Activated CD8-positive, alpha-beta T cell treated with anti-CD3 and anti-CD28 coated beads for 36 hours (primary cell): ENCODE measurements around the gene CD209. TPM values are rescaled to one million over a fixed set of nuclear protein-coding genes. Genes with fewer than 3 reads are reported as not detected.

Experiments used
- ATAC-seq: fragments of 200-7000 bp; cut with Tn5 transposase; one replicate; pipeline ENCODE4 v1.10.0; 2021; ENCODE audit warnings: mild to moderate bottlenecking, moderate library complexity
- CTCF ChIA-PET: fragments of 350-600 bp; sonication (Branson Sonifier 250); formaldehyde crosslinking; loops from one replicate; lab custom pipeline; 2021; ENCODE audit warnings: antibody characterized with exemption; lab: Charles Lee
- POLR2A ChIA-PET: fragments of 350-600 bp; sonication (Branson Sonifier 250); formaldehyde crosslinking; loops from one replicate; lab custom pipeline; 2021; ENCODE audit warnings: antibody characterized with exemption; lab: Charles Lee
- DNase-seq: peaks from one replicate; pipeline ENCODE4 v3.0.0-alpha.2; 2020
- H3K27ac Mint-ChIP-seq: one replicate; pipeline ENCODE4 v1.8.0; 2021; ENCODE audit warnings: mild to moderate bottlenecking, mixed read lengths
- H3K27me3 Mint-ChIP-seq: one replicate; pipeline ENCODE4 v1.8.0; 2021; ENCODE audit warnings: mixed read lengths
- H3K36me3 Mint-ChIP-seq: one replicate; pipeline ENCODE4 v1.8.0; 2021; ENCODE audit warnings: low read depth, mixed read lengths
- H3K4me1 Mint-ChIP-seq: one replicate; pipeline ENCODE4 v1.8.0; 2021; ENCODE audit warnings: low read depth, mixed read lengths
- H3K4me3 Mint-ChIP-seq: one replicate; pipeline ENCODE4 v1.8.0; 2021; ENCODE audit warnings: mild to moderate bottlenecking, moderate library complexity, mixed read lengths
- H3K9me3 Mint-ChIP-seq: one replicate; pipeline ENCODE4 v1.8.0; 2021; ENCODE audit warnings: mixed read lengths
- intact Hi-C: fragments of 100-400 bp; cut with micrococcal nuclease; formaldehyde crosslinking; loops from one replicate; pipeline ENCODE4 v1.10.0; 2022
- total RNA-seq, 2 experiments: library from RNA; stranded (reverse); gene quantifications; one replicate each; pipeline ENCODE4 v1.2.3, GENCODE V29; 2021
- TF ChIP-seq, protein P1 (sequence below): fragments of 200-600 bp; IDR thresholded peaks from one replicate; pipeline ENCODE4 v1.8.0; 2022; ENCODE audit warnings: antibody characterized with exemption, mild to moderate bottlenecking

CD209 gene
- total RNA-seq, 2 experiments from 2014 or later = not detected

DNA sequence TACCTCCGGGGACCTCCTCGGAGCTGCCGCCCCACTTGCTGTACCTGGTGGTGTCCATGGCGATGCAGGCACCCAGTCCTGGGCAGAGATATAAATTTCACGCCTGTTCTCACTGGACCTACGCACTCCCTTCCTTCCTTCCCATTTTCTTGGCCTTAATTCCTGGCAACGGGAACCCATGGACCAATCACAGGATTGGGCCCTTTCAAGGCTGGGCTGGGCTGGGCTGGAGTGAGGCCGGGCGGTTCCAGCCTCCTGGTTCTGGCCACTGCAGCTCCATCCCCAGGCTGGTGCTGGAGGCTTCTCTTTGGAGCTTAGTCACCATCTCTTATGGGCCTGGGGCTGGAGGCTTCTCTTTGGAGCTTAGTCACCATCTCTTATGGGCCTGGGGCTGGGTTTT, 15.3 kb downstream of the CD209 start, which contains the start of gene CLEC4G:
CLEC4G (minus strand) TSS at position 66 of the 400 bp plus-strand sequence; CDS start at position 58, 8 bp downstream.
- no peak for ATAC-seq
- H3K27ac Mint-ChIP-seq = no peak within 1 kb of the TSS
- no peaks in the 10 kb centered on the region for H3K36me3 Mint-ChIP-seq
- TF ChIP-seq, protein P1, sequence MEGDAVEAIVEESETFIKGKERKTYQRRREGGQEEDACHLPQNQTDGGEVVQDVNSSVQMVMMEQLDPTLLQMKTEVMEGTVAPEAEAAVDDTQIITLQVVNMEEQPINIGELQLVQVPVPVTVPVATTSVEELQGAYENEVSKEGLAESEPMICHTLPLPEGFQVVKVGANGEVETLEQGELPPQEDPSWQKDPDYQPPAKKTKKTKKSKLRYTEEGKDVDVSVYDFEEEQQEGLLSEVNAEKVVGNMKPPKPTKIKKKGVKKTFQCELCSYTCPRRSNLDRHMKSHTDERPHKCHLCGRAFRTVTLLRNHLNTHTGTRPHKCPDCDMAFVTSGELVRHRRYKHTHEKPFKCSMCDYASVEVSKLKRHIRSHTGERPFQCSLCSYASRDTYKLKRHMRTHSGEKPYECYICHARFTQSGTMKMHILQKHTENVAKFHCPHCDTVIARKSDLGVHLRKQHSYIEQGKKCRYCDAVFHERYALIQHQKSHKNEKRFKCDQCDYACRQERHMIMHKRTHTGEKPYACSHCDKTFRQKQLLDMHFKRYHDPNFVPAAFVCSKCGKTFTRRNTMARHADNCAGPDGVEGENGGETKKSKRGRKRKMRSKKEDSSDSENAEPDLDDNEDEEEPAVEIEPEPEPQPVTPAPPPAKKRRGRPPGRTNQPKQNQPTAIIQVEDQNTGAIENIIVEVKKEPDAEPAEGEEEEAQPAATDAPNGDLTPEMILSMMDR = no peak
- H3K4me3 Mint-ChIP-seq = no peak within 1 kb of the TSS
- CTCF ChIA-PET = no interaction called here
- DNase-seq = no peak
- peaks cover 37% of the 10 kb centered on the region for H3K27me3 Mint-ChIP-seq
- H3K9me3 Mint-ChIP-seq = no peaks in the 10 kb centered on the region
- POLR2A ChIA-PET = no interaction called here
- H3K4me1 Mint-ChIP-seq = peaks cover 8% of the 10 kb centered on the region
- intact Hi-C loops = no loop called here

DNA sequence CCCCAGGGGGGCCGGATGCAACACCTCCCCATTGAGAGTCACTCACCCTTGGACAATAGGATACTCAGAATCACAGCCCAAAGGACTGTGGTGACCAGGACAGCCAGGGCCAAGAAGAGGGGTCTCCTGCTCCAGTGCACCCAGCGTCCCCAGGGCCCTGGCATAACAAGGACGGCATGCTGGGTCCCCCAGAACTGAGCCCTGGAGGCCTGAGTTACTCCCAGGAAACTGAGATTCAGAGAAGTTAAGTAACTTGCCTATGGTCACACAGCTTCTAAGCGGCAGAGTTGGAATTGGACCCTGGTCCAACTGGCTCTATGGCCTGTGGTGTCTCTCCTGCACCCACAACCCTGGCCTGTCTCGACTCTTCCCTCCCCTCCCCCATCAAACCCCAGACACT, 15.7 kb downstream of the CD209 start:
- Mint-ChIP-seq H3K4me1 (peaks cover 8% of the 10 kb centered on the region), H3K4me3 (no peak overlapping the region), H3K36me3 (no peaks in the 10 kb centered on the region), H3K27me3 (peaks cover 39% of the 10 kb centered on the region), H3K9me3 (no peaks in the 10 kb centered on the region), H3K27ac (no peak overlapping the region)
- TF ChIP-seq, protein P1 = no peak
- ChIA-PET CTCF (no interaction called here), POLR2A (interaction anchor here (0.6 kb wide), 1 partner anchor 12 kb away, joined by 3 read pairs; no protein-coding TSS in a partner anchor)
- DNase-seq (no peak), ATAC-seq (no peak)
- intact Hi-C loops = no loop called here

DNA sequence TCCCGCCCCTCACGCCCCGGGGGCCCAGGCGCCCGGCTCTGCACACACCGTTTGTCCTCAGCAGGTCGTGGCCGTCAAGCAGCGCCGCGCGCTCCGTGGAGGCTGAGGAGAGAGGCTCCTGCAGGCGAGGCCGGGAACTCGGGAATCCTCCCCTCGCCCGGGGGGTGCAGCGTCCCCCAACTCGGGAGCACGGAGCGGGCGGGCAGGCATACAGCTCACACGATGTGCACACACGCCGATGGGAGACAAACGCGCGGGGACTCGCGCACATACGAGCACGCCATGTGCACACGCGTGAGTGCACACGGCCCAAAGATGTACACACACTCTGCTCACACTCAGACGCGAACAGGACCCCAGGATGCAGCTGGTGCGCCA, 16.1 kb downstream of the CD209 start:
- H3K36me3 Mint-ChIP-seq = no peaks in the 10 kb centered on the region
- ATAC-seq (no peak), DNase-seq (no peak)
- H3K4me3 Mint-ChIP-seq = no peak overlapping the region
- ChIA-PET POLR2A (interaction anchor here (0.6 kb wide), 1 partner anchor 11 kb away, joined by 3 read pairs; no protein-coding TSS in a partner anchor), CTCF (no interaction called here)
- no peaks in the 10 kb centered on the region for H3K9me3 Mint-ChIP-seq
- TF ChIP-seq, protein P1 = no peak
- no peak overlapping the region for H3K27ac Mint-ChIP-seq
- H3K4me1 Mint-ChIP-seq = peaks cover 8% of the 10 kb centered on the region
- intact Hi-C loops = no loop called here
- peaks cover 41% of the 10 kb centered on the region for H3K27me3 Mint-ChIP-seq

DNA sequence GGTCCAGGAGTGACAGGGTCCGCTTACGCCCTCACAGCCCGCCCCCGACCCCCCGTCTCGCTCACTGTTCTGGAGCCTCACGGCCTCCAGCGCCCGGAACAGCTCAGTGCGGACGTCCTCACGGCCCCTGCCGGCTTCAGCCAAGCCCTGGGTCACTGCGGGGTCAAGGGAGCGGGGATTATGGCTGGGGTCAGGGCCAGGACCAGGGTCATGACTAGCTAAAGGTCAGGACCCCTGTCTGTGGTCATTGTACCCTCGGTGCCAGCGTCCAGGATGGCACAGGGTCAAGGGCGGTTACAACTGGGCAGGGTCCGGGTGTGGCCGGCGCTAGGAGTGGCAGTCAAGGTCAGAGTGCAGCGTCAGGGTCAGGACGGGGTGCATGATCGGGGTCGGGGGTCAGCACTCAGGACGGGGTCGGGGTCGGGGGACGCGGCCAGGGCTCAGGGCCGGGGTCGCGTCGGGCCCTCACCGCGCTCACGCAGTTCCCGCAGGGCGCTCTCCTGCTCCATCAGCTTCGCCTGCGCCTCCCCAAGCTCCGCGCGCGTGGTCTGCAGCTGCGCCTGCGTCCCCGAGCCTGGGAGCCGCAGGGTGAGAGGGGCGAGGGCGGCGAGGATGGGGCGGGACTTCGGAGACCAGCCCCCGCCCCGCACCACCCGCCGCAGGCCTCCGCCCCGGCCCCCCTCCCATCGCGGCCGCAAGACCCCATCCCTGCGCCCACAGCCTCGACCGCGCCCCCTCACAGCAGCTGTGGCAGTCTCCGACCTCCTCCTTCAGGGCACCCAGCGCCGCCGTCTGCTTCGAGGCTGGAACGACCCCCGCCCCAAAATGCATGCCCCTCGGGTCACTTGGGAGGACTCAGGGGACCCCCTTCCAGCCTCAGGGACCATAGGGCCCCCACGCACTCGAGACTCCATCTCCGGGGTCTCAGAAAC, 16.8 kb downstream of the CD209 start:
- no peaks in the 10 kb centered on the region for H3K36me3 Mint-ChIP-seq
- no peak overlapping the region for H3K27ac Mint-ChIP-seq

More for the DNA sequence above, 16.8 kb downstream of the CD209 start:
- ChIA-PET POLR2A (interaction anchor here (0.6 kb wide), 2 partner anchors 10 to 469 kb away, joined by 3 read pairs; no protein-coding TSS in a partner anchor), CTCF (no interaction called here)
- Mint-ChIP-seq H3K4me3 (no peak overlapping the region), H3K9me3 (no peaks in the 10 kb centered on the region), H3K4me1 (peaks cover 8% of the 10 kb centered on the region), H3K27me3 (peaks cover 41% of the 10 kb centered on the region)
- TF ChIP-seq, protein P1 = no peak
- intact Hi-C loops = no loop called here
- DNase-seq (no peak), ATAC-seq (no peak)
